ENCODE results near the gene MAPRE3.

The MAPRE3 gene

DNA sequence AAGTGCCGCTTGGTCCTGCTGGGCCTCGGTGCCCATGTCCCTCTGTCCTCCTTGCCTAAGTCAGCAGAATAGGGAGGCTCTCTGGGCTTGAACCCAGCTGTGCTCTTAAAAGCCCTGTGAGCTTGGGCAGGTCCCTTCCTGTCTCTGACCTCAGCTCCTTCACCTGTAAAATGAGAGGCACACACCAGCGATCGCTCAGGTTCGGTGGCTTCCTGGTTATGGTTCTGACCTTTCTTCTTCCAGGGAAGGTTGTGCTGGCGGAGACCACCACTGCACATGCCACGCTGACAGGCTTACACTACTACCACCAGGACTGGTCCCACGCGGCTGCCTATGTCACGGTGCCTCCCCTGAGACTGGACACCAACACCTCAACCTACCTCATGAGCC, 36.1 kb upstream of the MAPRE3 start:
- no peak for ATAC-seq
- no peak for TF ChIP-seq RARB (CRISPR knock-in tag; IDR thresholded peaks at IDR 0.05)

GRCh38 chr2:26934985-26935384, 35.5 kb upstream of the MAPRE3 start:
- no peak for TF ChIP-seq ZFP30 (CRISPR knock-in tag; IDR thresholded peaks at IDR 0.05)
- no peak for TF ChIP-seq ZFP3 (CRISPR knock-in tag; IDR thresholded peaks at IDR 0.05)
- TF ChIP-seq TOX (CRISPR knock-in tag; IDR thresholded peaks at IDR 0.05; ENCODE audit: borderline replicate concordance) = no peak
- no peak for TF ChIP-seq SNAI2 (CRISPR knock-in tag; IDR thresholded peaks at IDR 0.05)
- no peak for TF ChIP-seq BACH2 (CRISPR knock-in tag; IDR thresholded peaks at IDR 0.05; ENCODE audit: borderline replicate concordance)
- TF ChIP-seq, protein P1, sequence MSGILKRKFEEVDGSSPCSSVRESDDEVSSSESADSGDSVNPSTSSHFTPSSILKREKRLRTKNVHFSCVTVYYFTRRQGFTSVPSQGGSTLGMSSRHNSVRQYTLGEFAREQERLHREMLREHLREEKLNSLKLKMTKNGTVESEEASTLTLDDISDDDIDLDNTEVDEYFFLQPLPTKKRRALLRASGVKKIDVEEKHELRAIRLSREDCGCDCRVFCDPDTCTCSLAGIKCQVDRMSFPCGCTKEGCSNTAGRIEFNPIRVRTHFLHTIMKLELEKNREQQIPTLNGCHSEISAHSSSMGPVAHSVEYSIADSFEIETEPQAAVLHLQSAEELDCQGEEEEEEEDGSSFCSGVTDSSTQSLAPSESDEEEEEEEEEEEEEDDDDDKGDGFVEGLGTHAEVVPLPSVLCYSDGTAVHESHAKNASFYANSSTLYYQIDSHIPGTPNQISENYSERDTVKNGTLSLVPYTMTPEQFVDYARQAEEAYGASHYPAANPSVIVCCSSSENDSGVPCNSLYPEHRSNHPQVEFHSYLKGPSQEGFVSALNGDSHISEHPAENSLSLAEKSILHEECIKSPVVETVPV (CRISPR knock-in tag; IDR thresholded peaks at IDR 0.05) = no peak
- no peak for TF ChIP-seq ZC3H10 (CRISPR knock-in tag; IDR thresholded peaks at IDR 0.05)
- TF ChIP-seq ARNTL (CRISPR knock-in tag; IDR thresholded peaks at IDR 0.05; ENCODE audit: borderline replicate concordance, low read depth) = no peak
- no peak for TF ChIP-seq RARB (CRISPR knock-in tag; IDR thresholded peaks at IDR 0.05)
- no peak for TF ChIP-seq TCF4 (CRISPR knock-in tag; IDR thresholded peaks at IDR 0.05; ENCODE audit: borderline replicate concordance)
- TF ChIP-seq GLIS3 (CRISPR knock-in tag; IDR thresholded peaks at IDR 0.05) = no peak
- TF ChIP-seq ISL1 (CRISPR knock-in tag; IDR thresholded peaks at IDR 0.05) = no peak
- TF ChIP-seq ZNF8 (CRISPR knock-in tag; IDR thresholded peaks at IDR 0.05) = no peak
- TF ChIP-seq, protein P2, sequence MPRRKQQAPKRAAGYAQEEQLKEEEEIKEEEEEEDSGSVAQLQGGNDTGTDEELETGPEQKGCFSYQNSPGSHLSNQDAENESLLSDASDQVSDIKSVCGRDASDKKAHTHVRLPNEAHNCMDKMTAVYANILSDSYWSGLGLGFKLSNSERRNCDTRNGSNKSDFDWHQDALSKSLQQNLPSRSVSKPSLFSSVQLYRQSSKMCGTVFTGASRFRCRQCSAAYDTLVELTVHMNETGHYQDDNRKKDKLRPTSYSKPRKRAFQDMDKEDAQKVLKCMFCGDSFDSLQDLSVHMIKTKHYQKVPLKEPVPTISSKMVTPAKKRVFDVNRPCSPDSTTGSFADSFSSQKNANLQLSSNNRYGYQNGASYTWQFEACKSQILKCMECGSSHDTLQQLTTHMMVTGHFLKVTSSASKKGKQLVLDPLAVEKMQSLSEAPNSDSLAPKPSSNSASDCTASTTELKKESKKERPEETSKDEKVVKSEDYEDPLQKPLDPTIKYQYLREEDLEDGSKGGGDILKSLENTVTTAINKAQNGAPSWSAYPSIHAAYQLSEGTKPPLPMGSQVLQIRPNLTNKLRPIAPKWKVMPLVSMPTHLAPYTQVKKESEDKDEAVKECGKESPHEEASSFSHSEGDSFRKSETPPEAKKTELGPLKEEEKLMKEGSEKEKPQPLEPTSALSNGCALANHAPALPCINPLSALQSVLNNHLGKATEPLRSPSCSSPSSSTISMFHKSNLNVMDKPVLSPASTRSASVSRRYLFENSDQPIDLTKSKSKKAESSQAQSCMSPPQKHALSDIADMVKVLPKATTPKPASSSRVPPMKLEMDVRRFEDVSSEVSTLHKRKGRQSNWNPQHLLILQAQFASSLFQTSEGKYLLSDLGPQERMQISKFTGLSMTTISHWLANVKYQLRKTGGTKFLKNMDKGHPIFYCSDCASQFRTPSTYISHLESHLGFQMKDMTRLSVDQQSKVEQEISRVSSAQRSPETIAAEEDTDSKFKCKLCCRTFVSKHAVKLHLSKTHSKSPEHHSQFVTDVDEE (CRISPR knock-in tag; IDR thresholded peaks at IDR 0.05) = no peak
- TF ChIP-seq, protein P3, sequence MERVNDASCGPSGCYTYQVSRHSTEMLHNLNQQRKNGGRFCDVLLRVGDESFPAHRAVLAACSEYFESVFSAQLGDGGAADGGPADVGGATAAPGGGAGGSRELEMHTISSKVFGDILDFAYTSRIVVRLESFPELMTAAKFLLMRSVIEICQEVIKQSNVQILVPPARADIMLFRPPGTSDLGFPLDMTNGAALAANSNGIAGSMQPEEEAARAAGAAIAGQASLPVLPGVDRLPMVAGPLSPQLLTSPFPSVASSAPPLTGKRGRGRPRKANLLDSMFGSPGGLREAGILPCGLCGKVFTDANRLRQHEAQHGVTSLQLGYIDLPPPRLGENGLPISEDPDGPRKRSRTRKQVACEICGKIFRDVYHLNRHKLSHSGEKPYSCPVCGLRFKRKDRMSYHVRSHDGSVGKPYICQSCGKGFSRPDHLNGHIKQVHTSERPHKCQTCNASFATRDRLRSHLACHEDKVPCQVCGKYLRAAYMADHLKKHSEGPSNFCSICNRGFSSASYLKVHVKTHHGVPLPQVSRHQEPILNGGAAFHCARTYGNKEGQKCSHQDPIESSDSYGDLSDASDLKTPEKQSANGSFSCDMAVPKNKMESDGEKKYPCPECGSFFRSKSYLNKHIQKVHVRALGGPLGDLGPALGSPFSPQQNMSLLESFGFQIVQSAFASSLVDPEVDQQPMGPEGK (CRISPR knock-in tag; IDR thresholded peaks at IDR 0.05; ENCODE audit: borderline replicate concordance) = no peak
- TF ChIP-seq, protein P4, sequence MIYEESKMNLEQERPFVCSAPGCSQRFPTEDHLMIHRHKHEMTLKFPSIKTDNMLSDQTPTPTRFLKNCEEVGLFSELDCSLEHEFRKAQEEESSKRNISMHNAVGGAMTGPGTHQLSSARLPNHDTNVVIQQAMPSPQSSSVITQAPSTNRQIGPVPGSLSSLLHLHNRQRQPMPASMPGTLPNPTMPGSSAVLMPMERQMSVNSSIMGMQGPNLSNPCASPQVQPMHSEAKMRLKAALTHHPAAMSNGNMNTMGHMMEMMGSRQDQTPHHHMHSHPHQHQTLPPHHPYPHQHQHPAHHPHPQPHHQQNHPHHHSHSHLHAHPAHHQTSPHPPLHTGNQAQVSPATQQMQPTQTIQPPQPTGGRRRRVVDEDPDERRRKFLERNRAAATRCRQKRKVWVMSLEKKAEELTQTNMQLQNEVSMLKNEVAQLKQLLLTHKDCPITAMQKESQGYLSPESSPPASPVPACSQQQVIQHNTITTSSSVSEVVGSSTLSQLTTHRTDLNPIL (CRISPR knock-in tag; IDR thresholded peaks at IDR 0.05; ENCODE audit: low read depth) = no peak
- TF ChIP-seq PPARA (CRISPR knock-in tag; IDR thresholded peaks at IDR 0.05; ENCODE audit: borderline replicate concordance) = no peak
- TF ChIP-seq, protein P5, sequence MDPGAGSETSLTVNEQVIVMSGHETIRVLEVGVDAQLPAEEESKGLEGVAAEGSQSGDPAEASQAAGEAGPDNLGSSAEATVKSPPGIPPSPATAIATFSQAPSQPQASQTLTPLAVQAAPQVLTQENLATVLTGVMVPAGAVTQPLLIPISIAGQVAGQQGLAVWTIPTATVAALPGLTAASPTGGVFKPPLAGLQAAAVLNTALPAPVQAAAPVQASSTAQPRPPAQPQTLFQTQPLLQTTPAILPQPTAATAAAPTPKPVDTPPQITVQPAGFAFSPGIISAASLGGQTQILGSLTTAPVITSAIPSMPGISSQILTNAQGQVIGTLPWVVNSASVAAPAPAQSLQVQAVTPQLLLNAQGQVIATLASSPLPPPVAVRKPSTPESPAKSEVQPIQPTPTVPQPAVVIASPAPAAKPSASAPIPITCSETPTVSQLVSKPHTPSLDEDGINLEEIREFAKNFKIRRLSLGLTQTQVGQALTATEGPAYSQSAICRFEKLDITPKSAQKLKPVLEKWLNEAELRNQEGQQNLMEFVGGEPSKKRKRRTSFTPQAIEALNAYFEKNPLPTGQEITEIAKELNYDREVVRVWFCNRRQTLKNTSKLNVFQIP (CRISPR knock-in tag; IDR thresholded peaks at IDR 0.05; ENCODE audit: borderline replicate concordance, low read depth) = no peak
- TF ChIP-seq CSDC2 (CRISPR knock-in tag; IDR thresholded peaks at IDR 0.05) = no peak
- no peak for ATAC-seq

GRCh38 chr2:26936855-26937254, 33.6 kb upstream of the MAPRE3 start:
- no peak for TF ChIP-seq OSR1 (CRISPR knock-in tag; IDR thresholded peaks at IDR 0.05)
- TF ChIP-seq, protein P1 (CRISPR knock-in tag; IDR thresholded peaks at IDR 0.05) = no peak
- TF ChIP-seq, protein P5 (CRISPR knock-in tag; IDR thresholded peaks at IDR 0.05; ENCODE audit: borderline replicate concordance, low read depth) = no peak
- TF ChIP-seq, protein P4 (CRISPR knock-in tag; IDR thresholded peaks at IDR 0.05; ENCODE audit: low read depth) = no peak
- TF ChIP-seq ZC3H10 (CRISPR knock-in tag; IDR thresholded peaks at IDR 0.05) = no peak
- no peak for TF ChIP-seq ARNTL (CRISPR knock-in tag; IDR thresholded peaks at IDR 0.05; ENCODE audit: borderline replicate concordance, low read depth)
- ATAC-seq = no peak

Measured in SK-N-SH treated with all-trans-retinoic acid at 6 μM for 48 hours (cell line).